ENCODE data around the gene CATSPERZ. TPM values are rescaled to one million over a fixed set of nuclear protein-coding genes. Genes with fewer than 3 reads are reported as not detected.

The CATSPERZ gene
- total and polyA plus RNA-seq, 10 donors = 0.09 to 0.48 TPM; not detected in 8

- Histone ChIP-seq H3K36me3 (peaks cover 0 to 18% (median 0%) of the 10 kb centered on the region in 6 donors), H3K27ac (no peak overlapping the region), H3K27me3 (replicated peaks in 1 of 7) (peaks cover 12 to 79% (median 69%) of the 10 kb centered on the region in 7 donors), H3K4me1 (peaks cover 6 to 34% (median 19%) of the 10 kb centered on the region in 6 donors), H3K4me3 (peak overlapping the region; percentile 8 to 69 (median 36)), H3K9me3 (no peaks in the 10 kb centered on the region)
- no peak for TF ChIP-seq POLR2AphosphoS5 (IDR thresholded peaks at IDR 0.05)
- no peak for TF ChIP-seq POLR2A (IDR thresholded peaks at IDR 0.05)
- TF ChIP-seq, protein P1, sequence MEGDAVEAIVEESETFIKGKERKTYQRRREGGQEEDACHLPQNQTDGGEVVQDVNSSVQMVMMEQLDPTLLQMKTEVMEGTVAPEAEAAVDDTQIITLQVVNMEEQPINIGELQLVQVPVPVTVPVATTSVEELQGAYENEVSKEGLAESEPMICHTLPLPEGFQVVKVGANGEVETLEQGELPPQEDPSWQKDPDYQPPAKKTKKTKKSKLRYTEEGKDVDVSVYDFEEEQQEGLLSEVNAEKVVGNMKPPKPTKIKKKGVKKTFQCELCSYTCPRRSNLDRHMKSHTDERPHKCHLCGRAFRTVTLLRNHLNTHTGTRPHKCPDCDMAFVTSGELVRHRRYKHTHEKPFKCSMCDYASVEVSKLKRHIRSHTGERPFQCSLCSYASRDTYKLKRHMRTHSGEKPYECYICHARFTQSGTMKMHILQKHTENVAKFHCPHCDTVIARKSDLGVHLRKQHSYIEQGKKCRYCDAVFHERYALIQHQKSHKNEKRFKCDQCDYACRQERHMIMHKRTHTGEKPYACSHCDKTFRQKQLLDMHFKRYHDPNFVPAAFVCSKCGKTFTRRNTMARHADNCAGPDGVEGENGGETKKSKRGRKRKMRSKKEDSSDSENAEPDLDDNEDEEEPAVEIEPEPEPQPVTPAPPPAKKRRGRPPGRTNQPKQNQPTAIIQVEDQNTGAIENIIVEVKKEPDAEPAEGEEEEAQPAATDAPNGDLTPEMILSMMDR (IDR thresholded peaks at IDR 0.05 in 8 of 11, conservative IDR thresholded peaks at IDR 0.05 in 3 of 11) = no peak
- WGBS, 5 donors = 25 to 41% (median 33%) methylated on average over 22 to 42 of the region's 42 CpGs
- no peak for DNase-seq
- intact Hi-C loops (cut with DNase I; ENCODE audit: low total_unique reads) = no loop called here
These were observed 7.5 kb upstream of the CATSPERZ start for GRCh38 chr11:64292460-64293254.

DNA sequence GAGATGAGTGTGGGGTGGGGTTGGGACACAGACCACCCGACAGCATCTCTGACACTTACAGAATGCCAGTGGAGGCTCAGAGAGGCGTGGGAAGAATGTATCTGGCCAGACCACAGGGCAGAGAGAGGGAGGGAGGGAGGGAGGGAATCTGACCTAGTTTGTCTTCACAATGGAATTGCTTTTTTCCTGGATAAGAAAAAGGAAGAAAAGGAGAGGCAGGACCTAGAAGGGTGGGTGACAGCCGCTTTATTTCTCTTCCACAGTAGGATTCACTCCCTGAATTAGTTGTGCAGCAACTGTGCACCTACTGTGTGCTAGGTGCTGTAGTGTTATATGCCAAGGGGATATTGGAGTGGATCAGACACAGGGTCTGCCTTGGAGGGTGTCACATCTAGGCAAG lies 5.4 kb upstream of the CATSPERZ start:
- whole genome bisulfite sequencing, 5 donors = 55 to 66% (median 57%) methylated on average over 3 of the region's 3 CpGs
- no peak for DNase-seq
- Histone ChIP-seq H3K27me3 (replicated peaks in 1 of 7) (peaks cover 12 to 100% (median 90%) of the 10 kb centered on the region in 7 donors), H3K9me3 (no peaks in the 10 kb centered on the region), H3K36me3 (peaks cover 0 to under 1% (median 0%) of the 10 kb centered on the region in 6 donors), H3K27ac (no peak overlapping the region), H3K4me1 (peaks cover 13 to 54% (median 27%) of the 10 kb centered on the region in 6 donors), H3K4me3 (no peak overlapping the region)
- intact Hi-C loops (cut with DNase I; ENCODE audit: low total_unique reads) = no loop called here
- TF ChIP-seq POLR2AphosphoS5 (IDR thresholded peaks at IDR 0.05) = no peak
- TF ChIP-seq, protein P1 (IDR thresholded peaks at IDR 0.05 in 8 of 11, conservative IDR thresholded peaks at IDR 0.05 in 3 of 11) = no peak
- no peak for TF ChIP-seq POLR2A (IDR thresholded peaks at IDR 0.05)

GRCh38 chr11:64295760-64296159 lies 4.4 kb upstream of the CATSPERZ start:
- H3K27ac ChIP-seq = no peak overlapping the region
- H3K4me1 ChIP-seq = peaks cover 23 to 60% (median 37%) of the 10 kb centered on the region in 6 donors
- 69 to 85% (median 81%) methylated on average over 4 of the region's 4 CpGs for WGBS, 5 donors
- TF ChIP-seq POLR2AphosphoS5 (IDR thresholded peaks at IDR 0.05) (no peak), POLR2A (IDR thresholded peaks at IDR 0.05) (no peak)
- TF ChIP-seq, protein P1 (IDR thresholded peaks at IDR 0.05 in 8 of 11, conservative IDR thresholded peaks at IDR 0.05 in 3 of 11) = no peak
- DNase-seq = no peak
- no peak overlapping the region for H3K4me3 ChIP-seq
- no peaks in the 10 kb centered on the region for H3K36me3 ChIP-seq
- H3K9me3 ChIP-seq = no peaks in the 10 kb centered on the region
- peaks cover 15 to 100% (median 94%) of the 10 kb centered on the region in 7 donors for H3K27me3 ChIP-seq (replicated peaks in 1 of 7)
- intact Hi-C loops (cut with DNase I; ENCODE audit: low total_unique reads) = no loop called here

GRCh38 chr11:64296236-64296635 lies 3.9 kb upstream of the CATSPERZ start:
- no peak for DNase-seq
- peaks cover 15 to 100% (median 91%) of the 10 kb centered on the region in 7 donors for H3K27me3 ChIP-seq (replicated peaks in 1 of 7)
- 26 to 61% (median 42%) methylated on average over 1 of the region's 1 CpG for WGBS, 5 donors
- H3K27ac ChIP-seq = no peak overlapping the region
- H3K4me3 ChIP-seq = no peak overlapping the region
- H3K9me3 ChIP-seq = no peaks in the 10 kb centered on the region
- H3K36me3 ChIP-seq = no peaks in the 10 kb centered on the region
- intact Hi-C loops (cut with DNase I; ENCODE audit: low total_unique reads) = no loop called here
- no peak for TF ChIP-seq POLR2A (IDR thresholded peaks at IDR 0.05)
- no peak for TF ChIP-seq POLR2AphosphoS5 (IDR thresholded peaks at IDR 0.05)
- TF ChIP-seq, protein P1 (IDR thresholded peaks at IDR 0.05 in 8 of 11, conservative IDR thresholded peaks at IDR 0.05 in 3 of 11) = no peak
- peaks cover 28 to 60% (median 39%) of the 10 kb centered on the region in 6 donors for H3K4me1 ChIP-seq

All from spleen (tissue), 11 donors.